Upper lobe of right lung (tissue), 1 donor: ENCODE measurements around the gene TEX54. TPM values are rescaled to one million over a fixed set of nuclear protein-coding genes. Genes with fewer than 3 reads are reported as not detected.

Source experiments
- ATAC-seq: fragments of 200-7000 bp; cut with Tn5 transposase; one replicate; pipeline ENCODE4 v1.9.1; 2020; ENCODE audit warnings: mild to moderate bottlenecking, moderate library complexity
- DNase-seq: peaks from one replicate; pipeline ENCODE4 v3.0.0-alpha.2; 2020
- H3K27ac ChIP-seq: fragments of 200-600 bp; one replicate; pipeline ENCODE4 v1.8.0; 2022
- H3K27me3 ChIP-seq: fragments of 200-600 bp; one replicate; pipeline ENCODE4 v1.8.0; 2022; ENCODE audit warnings: mild to moderate bottlenecking
- H3K36me3 ChIP-seq: fragments of 200-600 bp; one replicate; pipeline ENCODE4 v1.8.0; 2022
- H3K4me1 ChIP-seq: fragments of 200-600 bp; one replicate; pipeline ENCODE4 v1.8.0; 2022
- H3K4me3 ChIP-seq: fragments of 200-600 bp; one replicate; pipeline ENCODE4 v1.8.0; 2022; ENCODE audit warnings: mild to moderate bottlenecking
- H3K9me3 ChIP-seq: fragments of 200-600 bp; one replicate; pipeline ENCODE4 v1.8.0; 2022
- intact Hi-C: fragments of 100-400 bp; cut with DNase I; formaldehyde crosslinking; loops from one replicate; pipeline ENCODE4 v1.11.0; 2022
- total RNA-seq: library from RNA; stranded (reverse); fragmentation: NEBNext Ultra II Directional; extraction: Animal tissue kit (Norgen Biotek cat#: 25700); gene quantifications from one replicate; pipeline ENCODE4 v1.2.1, GENCODE V29; 2021
- TF ChIP-seq, protein P1 (sequence below): fragments of 200-600 bp; IDR thresholded peaks from one replicate; pipeline ENCODE4 v1.8.0; 2022; ENCODE audit warnings: antibody characterized with exemption
- donor health status: DM: no; HTN: yes; CAD: no; lungs with severe emphysema.

Gene TEX54
- total RNA-seq, 1 donor from 2014 or later = not detected

DNA sequence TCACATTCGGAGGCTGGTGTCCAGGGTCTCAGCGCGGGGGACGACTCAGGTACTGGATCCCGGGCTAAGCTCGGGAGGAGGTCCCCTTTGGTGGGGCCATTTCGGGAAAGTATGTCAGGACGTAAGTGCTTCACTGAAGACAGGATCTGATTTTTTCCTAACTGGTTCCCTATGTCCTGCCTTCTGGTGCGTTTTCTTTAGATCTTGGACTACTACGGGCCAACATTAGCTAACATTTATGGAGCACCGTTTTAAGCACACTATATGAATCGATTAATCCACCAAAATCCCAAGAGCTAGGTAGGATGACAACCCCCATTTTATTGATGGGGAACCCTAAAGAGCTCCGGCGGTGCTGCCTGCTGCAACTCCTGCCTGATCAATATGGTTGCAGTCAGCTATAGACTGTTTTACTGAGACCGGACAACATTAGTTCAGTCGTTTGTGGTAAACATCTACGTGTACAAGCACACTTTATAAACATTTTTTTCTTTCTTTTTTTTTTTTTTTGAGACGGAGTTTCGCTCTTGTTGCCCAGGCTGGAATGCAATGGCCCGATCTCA lies 23.8 kb upstream of the TEX54 start:
- H3K4me1 ChIP-seq = peaks cover 27% of the 10 kb centered on the region
- peak overlapping the region; percentile 87 for H3K27ac ChIP-seq
- no peaks in the 10 kb centered on the region for H3K27me3 ChIP-seq
- ATAC-seq = no peak
- intact Hi-C loops = loop anchor here (10.0 kb wide), 1 partner anchor 62 kb away; the partner anchor contains the start of gene TMEM223
- H3K9me3 ChIP-seq = no peaks in the 10 kb centered on the region
- no peak for DNase-seq
- TF ChIP-seq, protein P1, sequence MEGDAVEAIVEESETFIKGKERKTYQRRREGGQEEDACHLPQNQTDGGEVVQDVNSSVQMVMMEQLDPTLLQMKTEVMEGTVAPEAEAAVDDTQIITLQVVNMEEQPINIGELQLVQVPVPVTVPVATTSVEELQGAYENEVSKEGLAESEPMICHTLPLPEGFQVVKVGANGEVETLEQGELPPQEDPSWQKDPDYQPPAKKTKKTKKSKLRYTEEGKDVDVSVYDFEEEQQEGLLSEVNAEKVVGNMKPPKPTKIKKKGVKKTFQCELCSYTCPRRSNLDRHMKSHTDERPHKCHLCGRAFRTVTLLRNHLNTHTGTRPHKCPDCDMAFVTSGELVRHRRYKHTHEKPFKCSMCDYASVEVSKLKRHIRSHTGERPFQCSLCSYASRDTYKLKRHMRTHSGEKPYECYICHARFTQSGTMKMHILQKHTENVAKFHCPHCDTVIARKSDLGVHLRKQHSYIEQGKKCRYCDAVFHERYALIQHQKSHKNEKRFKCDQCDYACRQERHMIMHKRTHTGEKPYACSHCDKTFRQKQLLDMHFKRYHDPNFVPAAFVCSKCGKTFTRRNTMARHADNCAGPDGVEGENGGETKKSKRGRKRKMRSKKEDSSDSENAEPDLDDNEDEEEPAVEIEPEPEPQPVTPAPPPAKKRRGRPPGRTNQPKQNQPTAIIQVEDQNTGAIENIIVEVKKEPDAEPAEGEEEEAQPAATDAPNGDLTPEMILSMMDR = no peak
- H3K4me3 ChIP-seq = peak overlapping the region; percentile 87
- peaks cover 35% of the 10 kb centered on the region for H3K36me3 ChIP-seq

DNA sequence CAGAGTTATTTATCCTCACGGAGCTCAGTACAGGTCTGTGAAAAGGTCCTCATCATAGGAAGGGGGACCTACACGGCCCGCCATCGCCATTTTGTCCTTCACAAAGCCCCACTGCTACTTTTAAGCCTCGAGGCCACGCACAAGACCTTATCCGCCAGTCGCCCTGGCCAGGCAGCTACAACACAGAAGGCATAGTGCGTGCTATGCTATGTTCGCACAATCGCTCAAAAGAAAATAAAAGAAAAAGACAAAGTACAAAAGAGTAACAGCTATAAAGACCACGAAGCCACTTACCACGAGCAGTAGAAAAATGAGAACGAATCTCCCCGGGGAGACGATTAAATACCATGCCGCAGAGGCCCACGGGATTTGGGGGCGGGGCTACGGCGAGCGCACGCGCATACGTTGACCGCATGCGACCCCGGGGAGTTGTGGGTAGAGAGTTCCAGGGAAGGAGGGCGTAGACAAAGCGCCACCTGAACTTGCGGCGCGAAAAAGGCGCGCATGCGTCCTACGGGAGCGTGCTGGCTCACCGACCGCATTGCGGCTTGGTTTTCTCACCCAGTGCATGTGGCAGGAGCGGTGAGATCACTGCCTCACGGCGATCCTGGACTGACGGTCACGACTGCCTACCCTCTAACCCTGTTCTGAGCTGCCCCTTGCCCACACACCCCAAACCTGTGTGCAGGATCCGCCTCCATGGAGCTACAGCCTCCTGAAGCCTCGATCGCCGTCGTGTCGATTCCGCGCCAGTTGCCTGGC lies 23.1 kb upstream of the TEX54 start:
- TF ChIP-seq, protein P1 = no peak
- ATAC-seq = peak; percentile 99
- Histone ChIP-seq H3K4me3 (peak overlapping the region; percentile 87), H3K27me3 (no peaks in the 10 kb centered on the region), H3K27ac (peak overlapping the region; percentile 87), H3K9me3 (no peaks in the 10 kb centered on the region), H3K4me1 (peaks cover 27% of the 10 kb centered on the region), H3K36me3 (peaks cover 36% of the 10 kb centered on the region)
- intact Hi-C loops = loop anchor here (10.0 kb wide), 1 partner anchor 61 kb away; the partner anchor contains the start of gene TMEM223
- peak; percentile 97 for DNase-seq

DNA sequence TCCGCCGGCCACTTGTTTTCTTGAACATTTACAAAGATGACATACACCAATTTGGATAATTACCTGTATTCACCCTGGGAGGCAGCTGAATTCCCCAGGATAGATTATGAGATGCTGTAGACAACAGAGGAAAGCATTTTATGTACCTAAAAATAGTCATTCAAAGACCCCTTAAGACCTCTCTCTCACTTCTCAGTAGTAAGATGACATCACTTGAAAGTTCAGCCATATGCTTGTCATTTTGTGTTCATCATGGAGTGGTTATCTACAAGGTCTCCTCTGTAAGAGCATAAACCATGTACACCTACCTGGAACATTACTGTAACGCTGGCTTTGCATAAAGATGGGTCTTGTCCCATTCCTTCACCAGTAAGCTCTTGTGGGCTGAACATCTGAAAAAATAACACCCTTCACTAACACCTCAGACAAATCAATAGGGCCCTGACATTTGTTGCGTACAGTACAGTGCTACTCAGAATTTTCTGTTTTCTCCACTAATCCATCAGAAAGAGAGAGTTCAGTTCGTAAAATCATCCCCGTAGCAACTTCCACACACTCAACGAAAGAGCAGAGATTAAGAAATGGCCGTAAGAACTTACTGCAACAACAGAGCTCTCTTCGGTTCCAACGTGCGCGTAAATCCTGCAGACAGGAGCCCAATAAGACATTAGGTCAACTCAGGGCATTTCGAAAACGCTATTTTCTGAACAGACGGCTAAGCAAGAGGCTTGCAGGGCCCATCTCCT lies 22.4 kb upstream of the TEX54 start:
- peaks cover 27% of the 10 kb centered on the region for H3K4me1 ChIP-seq
- peak overlapping the region; percentile 87 for H3K4me3 ChIP-seq
- peaks cover 36% of the 10 kb centered on the region for H3K36me3 ChIP-seq
- ATAC-seq = no peak
- no peaks in the 10 kb centered on the region for H3K9me3 ChIP-seq
- intact Hi-C loops = loop anchor here (10.0 kb wide), 1 partner anchor 60 kb away; the partner anchor contains the start of gene TMEM223
- no peaks in the 10 kb centered on the region for H3K27me3 ChIP-seq
- TF ChIP-seq, protein P1 = no peak
- no peak for DNase-seq
- peak overlapping the region; percentile 87 for H3K27ac ChIP-seq

DNA sequence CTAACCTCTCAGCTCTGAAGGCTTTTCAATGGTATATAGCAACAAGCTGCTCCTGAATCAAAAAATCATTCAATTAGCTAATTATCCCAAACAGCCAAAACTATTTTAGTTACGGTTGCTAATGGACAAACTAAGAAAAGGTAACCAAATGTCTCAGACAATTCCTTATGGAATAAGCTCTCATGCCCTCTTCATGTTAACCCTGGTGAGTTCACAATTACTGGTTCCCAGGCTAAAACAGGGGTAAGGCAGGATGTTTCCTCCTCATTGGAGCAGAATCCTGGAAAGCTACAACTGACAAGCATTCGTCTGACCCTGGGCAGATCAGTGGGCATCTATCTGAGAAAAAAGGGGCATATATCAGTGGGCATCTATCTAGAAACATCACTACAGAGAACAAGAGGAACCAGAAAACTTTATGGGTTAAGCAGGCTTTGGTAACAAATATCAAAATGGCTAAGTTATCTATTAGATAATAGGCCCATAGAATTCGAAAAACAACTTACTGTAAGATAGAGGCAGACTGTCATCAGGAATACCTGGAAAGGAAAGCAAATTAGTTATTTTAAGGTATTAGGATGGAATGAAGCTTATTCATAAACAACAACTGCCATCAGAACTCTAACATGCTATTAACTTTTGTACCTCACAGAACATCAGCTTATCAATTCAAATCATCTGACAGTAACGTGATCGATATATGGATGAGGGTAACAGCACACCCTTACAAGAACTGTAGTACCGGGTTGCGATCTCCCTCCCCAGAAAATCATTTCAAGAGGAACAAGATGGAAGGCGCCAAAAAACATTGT lies 21.6 kb upstream of the TEX54 start:
- peak overlapping the region; percentile 87 for H3K4me3 ChIP-seq
- ATAC-seq (no peak), DNase-seq (no peak)
- no peaks in the 10 kb centered on the region for H3K9me3 ChIP-seq
- H3K27ac ChIP-seq = peak overlapping the region; percentile 24
- H3K27me3 ChIP-seq = no peaks in the 10 kb centered on the region
- intact Hi-C loops = loop anchor here (10.0 kb wide), 1 partner anchor 59 kb away; the partner anchor contains the start of gene TMEM223
- TF ChIP-seq, protein P1 = no peak
- H3K36me3 ChIP-seq = peaks cover 36% of the 10 kb centered on the region
- peaks cover 27% of the 10 kb centered on the region for H3K4me1 ChIP-seq
